ENCODE data around the gene SLC1A3. TPM values are rescaled to one million over a fixed set of nuclear protein-coding genes. Genes with fewer than 3 reads are reported as not detected.

Gene SLC1A3
- total RNA-seq, 3 donors from 2014 or later (not counting 1 experiment from before 2014, with no cell fraction given), result 1.1 TPM; not detected in 2

DNA sequence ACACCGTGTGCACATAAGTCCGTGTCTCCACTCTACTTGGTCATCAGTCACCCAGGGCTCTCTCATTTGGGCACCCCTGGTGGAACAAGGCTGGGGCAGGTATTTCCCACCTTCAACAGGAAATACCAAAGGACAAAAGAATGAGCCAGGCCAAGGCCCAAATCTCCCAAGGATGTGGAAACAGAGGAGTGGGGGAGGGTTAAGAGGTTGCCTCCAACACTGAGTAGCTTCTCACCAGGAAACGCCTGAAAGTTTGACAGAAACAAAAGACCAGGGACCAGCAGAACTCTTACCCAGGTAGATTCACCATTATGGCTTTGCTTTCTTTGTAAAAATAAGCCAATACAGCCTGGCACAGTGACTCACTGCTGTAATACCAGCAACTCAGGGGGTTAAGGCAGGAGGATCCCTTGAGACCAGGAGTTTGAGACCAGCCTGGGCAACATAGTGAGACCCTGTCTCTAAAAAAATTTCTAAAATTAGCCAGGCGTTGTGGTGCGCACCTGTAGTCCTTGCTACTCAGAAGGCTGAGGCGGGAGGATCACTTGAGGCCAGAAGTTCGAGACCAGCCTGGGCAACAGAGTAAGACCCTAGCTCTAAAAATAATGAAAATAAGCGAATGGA lies 12.7 kb downstream of the SLC1A3 start:
- no peak overlapping the region for H3K27ac Mint-ChIP-seq
- H3K9me3 Mint-ChIP-seq, result no peaks in the 10 kb centered on the region
- Histone ChIP-seq H3K36me3 (ENCODE audit: control insufficient read depth, insufficient read depth, low read length) (no peaks in the 10 kb centered on the region), H3K27ac (ENCODE audit: low read length) (no peak overlapping the region), H3K9me3 (ENCODE audit: control insufficient read depth, insufficient read depth, low read length) (no peaks in the 10 kb centered on the region), H3K27me3 (ENCODE audit: control insufficient read depth, insufficient read depth, low read length) (no peaks in the 10 kb centered on the region), H3K4me3 (ENCODE audit: low read length) (no peak overlapping the region), H3K4me1 (ENCODE audit: control insufficient read depth, insufficient read depth, low read length) (no peaks in the 10 kb centered on the region)
- no peak for ATAC-seq
- TF ChIP-seq, protein P1, sequence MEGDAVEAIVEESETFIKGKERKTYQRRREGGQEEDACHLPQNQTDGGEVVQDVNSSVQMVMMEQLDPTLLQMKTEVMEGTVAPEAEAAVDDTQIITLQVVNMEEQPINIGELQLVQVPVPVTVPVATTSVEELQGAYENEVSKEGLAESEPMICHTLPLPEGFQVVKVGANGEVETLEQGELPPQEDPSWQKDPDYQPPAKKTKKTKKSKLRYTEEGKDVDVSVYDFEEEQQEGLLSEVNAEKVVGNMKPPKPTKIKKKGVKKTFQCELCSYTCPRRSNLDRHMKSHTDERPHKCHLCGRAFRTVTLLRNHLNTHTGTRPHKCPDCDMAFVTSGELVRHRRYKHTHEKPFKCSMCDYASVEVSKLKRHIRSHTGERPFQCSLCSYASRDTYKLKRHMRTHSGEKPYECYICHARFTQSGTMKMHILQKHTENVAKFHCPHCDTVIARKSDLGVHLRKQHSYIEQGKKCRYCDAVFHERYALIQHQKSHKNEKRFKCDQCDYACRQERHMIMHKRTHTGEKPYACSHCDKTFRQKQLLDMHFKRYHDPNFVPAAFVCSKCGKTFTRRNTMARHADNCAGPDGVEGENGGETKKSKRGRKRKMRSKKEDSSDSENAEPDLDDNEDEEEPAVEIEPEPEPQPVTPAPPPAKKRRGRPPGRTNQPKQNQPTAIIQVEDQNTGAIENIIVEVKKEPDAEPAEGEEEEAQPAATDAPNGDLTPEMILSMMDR (IDR thresholded peaks at IDR 0.05), result no peak
- no peaks in the 10 kb centered on the region for H3K4me1 Mint-ChIP-seq
- no peaks in the 10 kb centered on the region for H3K36me3 Mint-ChIP-seq
- 94% methylated on average over 7 of the region's 8 CpGs for WGBS (ENCODE audit: insufficient coverage)
- intact Hi-C loops (cut with micrococcal nuclease), result no loop called here
- peaks cover 3 to 9% of the 10 kb centered on the region in 2 donors for H3K27me3 Mint-ChIP-seq (ENCODE audit: low read depth in 2 of 2)
- DNase-seq, result no peak
- no peak overlapping the region for H3K4me3 Mint-ChIP-seq

DNA sequence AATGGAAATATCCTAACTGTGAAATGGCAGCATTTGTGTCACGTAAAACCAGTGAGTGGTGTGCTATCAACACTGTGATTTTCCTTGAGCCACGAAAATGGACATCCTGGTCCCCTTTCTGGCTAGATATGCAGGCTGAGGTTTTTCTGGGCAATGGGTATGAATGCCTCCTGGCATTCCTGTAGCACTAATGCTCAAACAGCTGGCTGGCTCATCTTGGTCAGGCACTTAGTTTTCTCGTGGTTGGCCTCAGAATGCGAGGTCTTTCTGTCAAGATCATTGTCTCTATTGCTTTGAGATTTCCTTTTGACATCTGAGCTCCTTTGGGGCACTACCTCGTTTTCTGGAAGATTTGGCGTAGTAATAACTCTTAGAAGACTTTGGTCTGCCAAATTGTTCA lies 15.6 kb downstream of the SLC1A3 start:
- ATAC-seq (no peak), DNase-seq (no peak)
- no peaks in the 10 kb centered on the region for H3K36me3 Mint-ChIP-seq
- no peaks in the 10 kb centered on the region for H3K4me1 ChIP-seq (ENCODE audit: control insufficient read depth, insufficient read depth, low read length)
- peaks cover 10 to 22% of the 10 kb centered on the region in 2 donors for H3K27me3 Mint-ChIP-seq (ENCODE audit: low read depth in 2 of 2)
- no peaks in the 10 kb centered on the region for H3K27me3 ChIP-seq (ENCODE audit: control insufficient read depth, insufficient read depth, low read length)
- intact Hi-C loops (cut with micrococcal nuclease), result no loop called here
- H3K4me3 Mint-ChIP-seq, result no peak overlapping the region
- no peak overlapping the region for H3K27ac ChIP-seq (ENCODE audit: low read length)
- TF ChIP-seq, protein P1 (IDR thresholded peaks at IDR 0.05), result no peak
- H3K9me3 ChIP-seq (ENCODE audit: control insufficient read depth, insufficient read depth, low read length), result no peaks in the 10 kb centered on the region
- H3K9me3 Mint-ChIP-seq, result no peaks in the 10 kb centered on the region
- H3K4me3 ChIP-seq (ENCODE audit: low read length), result no peak overlapping the region
- no peaks in the 10 kb centered on the region for H3K4me1 Mint-ChIP-seq
- 68% methylated on average over 6 of the region's 6 CpGs for WGBS (ENCODE audit: insufficient coverage)
- no peaks in the 10 kb centered on the region for H3K36me3 ChIP-seq (ENCODE audit: control insufficient read depth, insufficient read depth, low read length)
- no peak overlapping the region for H3K27ac Mint-ChIP-seq

GRCh38 chr5:36623832-36624231 lies 17.4 kb downstream of the SLC1A3 start:
- H3K9me3 Mint-ChIP-seq, result no peaks in the 10 kb centered on the region
- DNase-seq (no peak), ATAC-seq (peak in 1 of 3 donors; percentile 64)
- H3K9me3 ChIP-seq (ENCODE audit: control insufficient read depth, insufficient read depth, low read length), result no peaks in the 10 kb centered on the region
- no peaks in the 10 kb centered on the region for H3K36me3 ChIP-seq (ENCODE audit: control insufficient read depth, insufficient read depth, low read length)
- WGBS (ENCODE audit: insufficient coverage), result 10% methylated on average over 9 of the region's 9 CpGs
- no peaks in the 10 kb centered on the region for H3K36me3 Mint-ChIP-seq
- H3K27ac Mint-ChIP-seq, result no peak overlapping the region
- peaks cover 16 to 31% of the 10 kb centered on the region in 2 donors for H3K27me3 Mint-ChIP-seq (ENCODE audit: low read depth in 2 of 2)
- no peak overlapping the region for H3K4me3 ChIP-seq (ENCODE audit: low read length)
- TF ChIP-seq, protein P1 (IDR thresholded peaks at IDR 0.05), result no peak
- H3K4me1 ChIP-seq (ENCODE audit: control insufficient read depth, insufficient read depth, low read length), result no peaks in the 10 kb centered on the region
- no peak overlapping the region for H3K4me3 Mint-ChIP-seq
- H3K27ac ChIP-seq (ENCODE audit: low read length), result no peak overlapping the region
- no peaks in the 10 kb centered on the region for H3K27me3 ChIP-seq (ENCODE audit: control insufficient read depth, insufficient read depth, low read length)
- peaks cover 0 to 3% of the 10 kb centered on the region in 2 donors for H3K4me1 Mint-ChIP-seq
- intact Hi-C loops (cut with micrococcal nuclease), result no loop called here

DNA sequence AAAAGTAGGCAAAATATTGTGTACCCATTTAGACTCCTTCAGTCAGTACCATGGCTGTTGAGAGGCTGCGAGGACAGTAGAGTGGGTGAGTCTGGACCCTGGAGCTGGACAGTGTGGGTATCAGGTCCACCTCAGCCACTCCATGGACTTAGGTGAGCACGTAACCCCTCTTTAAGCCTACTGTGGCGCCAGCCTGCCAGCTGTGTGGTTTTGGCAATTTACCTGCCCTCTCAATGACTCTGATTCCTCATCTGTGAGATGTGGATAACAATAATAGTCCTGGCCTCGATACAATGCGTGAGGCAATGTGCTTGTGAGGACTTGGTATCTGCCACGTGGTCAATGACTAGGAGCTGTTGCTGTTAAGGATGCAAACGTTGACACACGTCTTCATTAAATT lies 17.9 kb downstream of the SLC1A3 start:
- no peaks in the 10 kb centered on the region for H3K36me3 Mint-ChIP-seq
- ATAC-seq (no peak), DNase-seq (no peak)
- Histone ChIP-seq H3K9me3 (ENCODE audit: control insufficient read depth, insufficient read depth, low read length) (no peaks in the 10 kb centered on the region), H3K4me3 (ENCODE audit: low read length) (no peak overlapping the region), H3K27ac (ENCODE audit: low read length) (no peak overlapping the region), H3K4me1 (ENCODE audit: control insufficient read depth, insufficient read depth, low read length) (no peaks in the 10 kb centered on the region), H3K27me3 (ENCODE audit: control insufficient read depth, insufficient read depth, low read length) (no peaks in the 10 kb centered on the region), H3K36me3 (ENCODE audit: control insufficient read depth, insufficient read depth, low read length) (no peaks in the 10 kb centered on the region)
- H3K4me1 Mint-ChIP-seq, result peaks cover under 1 to 4% of the 10 kb centered on the region in 2 donors
- WGBS (ENCODE audit: insufficient coverage), result 70% methylated on average over 8 of the region's 8 CpGs
- H3K27me3 Mint-ChIP-seq (ENCODE audit: low read depth in 2 of 2), result peaks cover 16 to 31% of the 10 kb centered on the region in 2 donors
- intact Hi-C loops (cut with micrococcal nuclease), result no loop called here
- no peak overlapping the region for H3K4me3 Mint-ChIP-seq
- TF ChIP-seq, protein P1 (IDR thresholded peaks at IDR 0.05), result no peak
- H3K9me3 Mint-ChIP-seq, result no peaks in the 10 kb centered on the region
- H3K27ac Mint-ChIP-seq, result no peak overlapping the region

Data from natural killer cell (primary cell).